AG09319 (cell line): ENCODE measurements around the gene GRAP2.

Source experiments
- DNase-seq: peaks from one replicate; pipeline ENCODE4 v3.0.0-alpha.2; 2010; ENCODE audit warnings: low read depth; ENCODE audit errors: extremely low read depth
- CTCF ChIP-seq: IDR thresholded peaks from 2 replicates; pipeline ENCODE4 v1.5.1; 2011; ENCODE audit warnings: low read depth, mild to moderate bottlenecking, inconsistent platforms, low read length, moderate library complexity

Gene GRAP2

GRCh38 chr22:39999144-39999757 lies 98.4 kb downstream of the GRAP2 start:
- TF ChIP-seq CTCF = no peak
- no peak for DNase-seq

- TF ChIP-seq CTCF = no peak
- no peak for DNase-seq
Measured at GRCh38 chr22:40000171-40000570, 99.3 kb downstream of the GRAP2 start.

- no peak for TF ChIP-seq CTCF
- no peak for DNase-seq
Measured at GRCh38 chr22:40001106-40001505, 100.2 kb downstream of the GRAP2 start.

- no peak for DNase-seq
- no peak for TF ChIP-seq CTCF
Measured at GRCh38 chr22:40001800-40002577, 101.1 kb downstream of the GRAP2 start.

GRCh38 chr22:40002935-40003715 lies 102.2 kb downstream of the GRAP2 start:
- DNase-seq = no peak
- no peak for TF ChIP-seq CTCF

- TF ChIP-seq CTCF = no peak
- DNase-seq = no peak
Measured at GRCh38 chr22:40004836-40005235, 104.0 kb downstream of the GRAP2 start.

- no peak for DNase-seq
- TF ChIP-seq CTCF = no peak
Measured at GRCh38 chr22:40006641-40007040, 105.8 kb downstream of the GRAP2 start.
